ENCODE results near the gene USP7. TPM values are rescaled to one million over a fixed set of nuclear protein-coding genes. Genes with fewer than 3 reads are reported as not detected.
A peak's percentile ranks its signal among the peaks of the same experiment; 100 is the strongest.

The USP7 gene
- total and polyA plus RNA-seq, 10 of the 15 experiments (the other 5 are each of a cell fraction or from before 2014, with no cell fraction given): 16.2 to 133 (median 60.5) TPM

GRCh38 chr16:8893426-8893825 is 70.3 kb downstream of the USP7 start:
- Histone ChIP-seq H3K4me1 (ENCODE audit: control insufficient read depth, insufficient read depth, low read length) (peaks cover 49% of the 10 kb centered on the region), H3K79me2 (ENCODE audit: control insufficient read depth, insufficient read depth, low read length) (peaks cover 10% of the 10 kb centered on the region), H3K4me2 (ENCODE audit: control insufficient read depth, insufficient read depth) (peak overlapping the region; percentile 94; the same call in 1 of the 2 replicates), H3K4me3 (peak overlapping the region; percentile 50; the same call in 1 of the 2 replicates), H4K20me1 (ENCODE audit: control insufficient read depth, insufficient read depth) (no peaks in the 10 kb centered on the region), H2AFZ (ENCODE audit: control insufficient read depth, low read depth, low read length) (no peak overlapping the region), H3K27ac (ENCODE audit: control insufficient read depth, insufficient read depth) (peak overlapping the region; percentile 95), H3K27me3 (replicated peaks in 1 of 2; ENCODE audit: control insufficient read depth in 2 of 2, insufficient read depth in 2 of 2, low read length in 1 of 2) (no peaks in the 10 kb centered on the region), H3K9me3 (replicated peaks; ENCODE audit: control insufficient read depth, insufficient read depth, low read length) (peaks cover 3% of the 10 kb centered on the region; the same call in 2 of the 3 replicates), H3K9ac (ENCODE audit: control insufficient read depth, insufficient read depth, low read length) (no peak overlapping the region), H3K36me3 (ENCODE audit: control insufficient read depth in 2 of 2, insufficient read depth in 2 of 2, low read length in 1 of 2) (peaks cover 36 to 45% of the 10 kb centered on the region in 2 experiments)
- no peak for DNase-seq (ENCODE audit: low read depth, low spot score)
- SMC1A ChIA-PET (ENCODE audit: uncharacterized antibody, unreplicated experiment): interaction anchor here (0.7 to 3.9 kb wide), 8 partner anchors 25 to 246 kb away, joined by 3 to 16 read pairs (median 4); partner anchors contain the start of gene CARHSP1
- RAD21 ChIA-PET (ENCODE audit: unreplicated experiment): interaction anchor here (1.0 to 4.4 kb wide), 8 partner anchors 22 to 241 kb away, joined by 3 to 30 read pairs (median 6); partner anchors contain the start of gene CARHSP1
- WGBS (ENCODE audit: insufficient coverage, insufficient replicate concordance, low lambda C conversion rate, missing lambda C conversion rate): 94% methylated on average over 9 of the region's 9 CpGs
- TF ChIP-seq RCOR1 (conservative IDR thresholded peaks at IDR 0.05; ENCODE audit: low read depth, low read length) (no peak), FOXM1 (IDR thresholded peaks at IDR 0.05; ENCODE audit: low read depth, low read length) (no peak), CEBPB (IDR thresholded peaks at IDR 0.05; ENCODE audit: borderline replicate concordance in 1 of 2, low read depth in 2 of 2, low read length in 2 of 2) (no peak), ZNF687 (IDR thresholded peaks at IDR 0.05) (no peak), EP300 (IDR thresholded peaks at IDR 0.05; ENCODE audit: borderline replicate concordance in 1 of 2, control insufficient read depth in 1 of 2, low read depth in 2 of 2, low read length in 2 of 2) (no peak), REST (IDR thresholded peaks at IDR 0.05; ENCODE audit: low read depth, low read length) (no peak), BHLHE40 (IDR thresholded peaks at IDR 0.05; ENCODE audit: borderline replicate concordance in 1 of 2, low read depth in 2 of 2, low read length in 1 of 2) (peak in 1 of 2 experiments; percentile 4; a peak in 1 of 4 replicates), MYB (IDR thresholded peaks at IDR 0.05; ENCODE audit: borderline replicate concordance, low read depth, low read length) (no peak)
- ATAC-seq: no peak
- in situ Hi-C loops (cut with MboI): no loop called here
- no TSS peak for BruUV-seq (replicated peaks)
- CTCF ChIA-PET: interaction anchor here (0.5 to 4.4 kb wide), 9 partner anchors 10 to 241 kb away, joined by 3 to 43 read pairs (median 3); no protein-coding TSS in a partner anchor
- POLR2A ChIA-PET: interaction anchor here (0.7 to 0.9 kb wide), 3 partner anchors 9 to 68 kb away, joined by 3 read pairs; no protein-coding TSS in a partner anchor
- intact Hi-C loops (cut with micrococcal nuclease; ENCODE audit: unreplicated experiment): loop anchor here (5.0 kb wide), 1 partner anchor 96 kb away; the partner anchor contains the start of genes PMM2 and TMEM186
- FAIRE-seq: no peak

Measured in GM12878 (cell line).